GM18502 (cell line): ENCODE data around the gene EP400.

Experiments used
- ATAC-seq: cut with Tn5 transposase; IDR thresholded peaks from one replicate; pipeline ENCODE4 v1.9.1; 2021; ENCODE audit warnings: mild to moderate bottlenecking; ENCODE audit not compliant: unreplicated experiment, poor library complexity

Gene EP400

GRCh38 chr12:132106921-132107320 lies 157.2 kb downstream of the EP400 start:
- no peak for ATAC-seq

- ATAC-seq, result no peak
These were observed 158.6 kb downstream of the EP400 start for GRCh38 chr12:132108211-132108832.

GRCh38 chr12:132109741-132110140 lies 160.0 kb downstream of the EP400 start:
- ATAC-seq, result no peak

GRCh38 chr12:132110677-132111076 lies 160.9 kb downstream of the EP400 start:
- no peak for ATAC-seq

GRCh38 chr12:132111654-132112304 lies 162.0 kb downstream of the EP400 start:
- ATAC-seq, result no peak

- no peak for ATAC-seq
These were observed 164.9 kb downstream of the EP400 start for GRCh38 chr12:132114667-132115066.

- ATAC-seq, result no peak
These were observed 165.8 kb downstream of the EP400 start for GRCh38 chr12:132115500-132115899.

GRCh38 chr12:132116709-132117557 lies 167.2 kb downstream of the EP400 start:
- ATAC-seq, result no peak

- no peak for ATAC-seq
These were observed 167.8 kb downstream of the EP400 start for GRCh38 chr12:132117558-132117875.

GRCh38 chr12:132118876-132119275 lies 169.1 kb downstream of the EP400 start:
- ATAC-seq, result no peak

GRCh38 chr12:132121283-132121682 lies 171.5 kb downstream of the EP400 start:
- no peak for ATAC-seq

- no peak for ATAC-seq
These were observed 174.4 kb downstream of the EP400 start for GRCh38 chr12:132123970-132124765.

- ATAC-seq, result no peak
These were observed 175.2 kb downstream of the EP400 start for GRCh38 chr12:132124766-132125425.

- ATAC-seq, result no peak
These were observed 176.0 kb downstream of the EP400 start for GRCh38 chr12:132125736-132126135.

GRCh38 chr12:132127041-132127440 lies 177.3 kb downstream of the EP400 start:
- no peak for ATAC-seq

GRCh38 chr12:132129007-132129406 lies 179.3 kb downstream of the EP400 start:
- ATAC-seq, result no peak

- ATAC-seq, result no peak
These were observed 180.9 kb downstream of the EP400 start for GRCh38 chr12:132130690-132131089.
